T-helper 1 cell (primary cell): Measurements from ENCODE around the gene INPP5D.

Experiments used
- DNase-seq, 5 donors: peaks; one replicate each; pipeline ENCODE4 v3.0.0-alpha.2; 2012 to 2020

INPP5D gene

GRCh38 chr2:233211548-233211895 is 151.4 kb downstream of the INPP5D start:
- no peak for DNase-seq

GRCh38 chr2:233213011-233213410 is 152.9 kb downstream of the INPP5D start:
- no peak for DNase-seq

GRCh38 chr2:233213975-233214374 is 153.8 kb downstream of the INPP5D start:
- no peak for DNase-seq

- no peak for DNase-seq
Observed at GRCh38 chr2:233217892-233218377, 157.8 kb downstream of the INPP5D start.

- no peak for DNase-seq
Observed at GRCh38 chr2:233218836-233219235, 158.7 kb downstream of the INPP5D start.

GRCh38 chr2:233219848-233220247 is 159.7 kb downstream of the INPP5D start:
- no peak for DNase-seq

GRCh38 chr2:233221378-233222063 is 161.4 kb downstream of the INPP5D start:
- no peak for DNase-seq

- DNase-seq = no peak
Observed at GRCh38 chr2:233223059-233223894, 163.1 kb downstream of the INPP5D start.

- no peak for DNase-seq
Observed at GRCh38 chr2:233225230-233226068, 165.3 kb downstream of the INPP5D start.

- no peak for DNase-seq
Observed at GRCh38 chr2:233226511-233227031, 166.4 kb downstream of the INPP5D start.

GRCh38 chr2:233227346-233227978 is 167.3 kb downstream of the INPP5D start:
- DNase-seq = no peak

- no peak for DNase-seq
Observed at GRCh38 chr2:233228376-233228775, 168.2 kb downstream of the INPP5D start.

GRCh38 chr2:233233618-233234230 is 173.6 kb downstream of the INPP5D start:
- DNase-seq = no peak

- DNase-seq = peak in 1 of 5 donors; percentile 61
Observed at GRCh38 chr2:233234264-233234663, 174.1 kb downstream of the INPP5D start.

GRCh38 chr2:233234996-233235395 is 174.9 kb downstream of the INPP5D start:
- DNase-seq = no peak

GRCh38 chr2:233235977-233236376 is 175.8 kb downstream of the INPP5D start:
- no peak for DNase-seq

- DNase-seq = no peak
Observed at GRCh38 chr2:233236820-233237589, 176.9 kb downstream of the INPP5D start.

- peak in 1 of 5 donors; percentile 73 for DNase-seq
Observed at GRCh38 chr2:233240897-233241296, 180.8 kb downstream of the INPP5D start.

GRCh38 chr2:233241803-233242202 is 181.7 kb downstream of the INPP5D start:
- DNase-seq = no peak

GRCh38 chr2:233242231-233242927 is 182.2 kb downstream of the INPP5D start:
- DNase-seq = no peak
